Stomach (tissue), 4 donors: Measurements from ENCODE around the gene ATP12A.

Experiments used
- CTCF ChIP-seq, 7 experiments: fragments of 450-650 bp in 4 of 7; fragments of 200-600 bp in 3 of 7; sonication (generic) in 3 of 7; IDR thresholded peaks; one replicate each; pipeline ENCODE4 v1.5.1; 2016 to 2019; ENCODE audit warnings: antibody characterized with exemption in 7 of 7, control low read depth in 2 of 7, mild to moderate bottlenecking in 1 of 7
- POLR2AphosphoS5 ChIP-seq, 3 donors: sonication (generic); formaldehyde crosslinking; IDR thresholded peaks; one replicate each; pipeline ENCODE4 v1.6.1; 2016; ENCODE audit warnings: antibody characterized with exemption in 3 of 3

GRCh38 chr13:24640752-24641151, 39.5 kb upstream of the ATP12A start:
- TF ChIP-seq CTCF (IDR thresholded peaks at IDR 0.05) (no peak), POLR2AphosphoS5 (IDR thresholded peaks at IDR 0.05) (no peak)
